Neuronal stem cell (in vitro differentiated cells): Measurements from ENCODE around the gene NFATC2IP.

Experiments used
- DNase-seq: peaks from one replicate; pipeline ENCODE4 v3.0.0-alpha.2; 2013; ENCODE audit warnings: low spot score
- H2AFZ ChIP-seq: one replicate; pipeline ENCODE4 v1.6.1; 2013; ENCODE audit warnings: mild to moderate bottlenecking, low read length, inconsistent platforms
- H2AK5ac ChIP-seq: 2 replicates; pipeline ENCODE4 v1.6.1; 2013; ENCODE audit warnings: low read depth, mild to moderate bottlenecking, inconsistent platforms, low read length, moderate library complexity, mixed read lengths
- H2BK120ac ChIP-seq: 2 replicates; pipeline ENCODE4 v1.6.1; 2013; ENCODE audit warnings: low read depth, mild to moderate bottlenecking, inconsistent platforms, low read length, moderate library complexity, mixed read lengths
- H2BK12ac ChIP-seq: one replicate; pipeline ENCODE4 v1.6.1; 2013; ENCODE audit warnings: low read length, inconsistent platforms
- H2BK15ac ChIP-seq: 2 replicates; pipeline ENCODE4 v1.6.1; 2013; ENCODE audit warnings: mild to moderate bottlenecking, low read length, inconsistent platforms, mixed read lengths
- H2BK5ac ChIP-seq: one replicate; pipeline ENCODE4 v1.6.1; 2013; ENCODE audit warnings: inconsistent platforms, mild to moderate bottlenecking, low read length, moderate library complexity
- H3K14ac ChIP-seq: one replicate; pipeline ENCODE4 v1.6.1; 2013; ENCODE audit warnings: low read length, inconsistent platforms
- H3K18ac ChIP-seq: 2 replicates; pipeline ENCODE4 v1.6.1; 2013; ENCODE audit warnings: low read length, inconsistent platforms
- H3K23ac ChIP-seq: 2 replicates; pipeline ENCODE4 v1.6.1; 2013; ENCODE audit warnings: low read depth, mild to moderate bottlenecking, mixed read lengths, low read length, inconsistent platforms; ENCODE audit not compliant: poor library complexity
- H3K27ac ChIP-seq: replicated peaks from 3 replicates; pipeline ENCODE4 v1.5.1; 2013; ENCODE audit warnings: low read length, inconsistent platforms
- H3K27me3 ChIP-seq, 3 experiments: 2 replicates each; pipeline ENCODE4 v1.6.1; 2013; ENCODE audit warnings: low read length in 3 of 3, mild to moderate bottlenecking in 2 of 3, inconsistent platforms in 1 of 3, low read depth in 1 of 3, mixed read lengths in 1 of 3, moderate library complexity in 1 of 3; ENCODE audit not compliant: control insufficient read depth in 3 of 3, insufficient read depth in 3 of 3
- H3K36me3 ChIP-seq, 2 donors: replicated peaks in 1 of 2; 2 replicates each; pipeline ENCODE4 v1.6.1; 2013; ENCODE audit warnings: low read length in 2 of 2; ENCODE audit not compliant: control insufficient read depth in 2 of 2, insufficient read depth in 2 of 2
- H3K4ac ChIP-seq: 2 replicates; pipeline ENCODE4 v1.6.1; 2013; ENCODE audit warnings: inconsistent platforms, mild to moderate bottlenecking, low read length, moderate library complexity
- H3K4me1 ChIP-seq, 2 donors: 1 replicate in 1 of 2; 2 replicates in 1 of 2; pipeline ENCODE4 v1.6.1; 2013; ENCODE audit warnings: low read length in 2 of 2, low read depth in 1 of 2; ENCODE audit not compliant: control insufficient read depth in 2 of 2, insufficient read depth in 1 of 2
- H3K4me2 ChIP-seq: one replicate; pipeline ENCODE4 v1.6.1; 2013; ENCODE audit warnings: mild to moderate bottlenecking, low read length, inconsistent platforms; ENCODE audit not compliant: insufficient read depth, poor library complexity, severe bottlenecking
- H3K4me3 ChIP-seq, 2 donors: 2 replicates each; pipeline ENCODE4 v1.5.1; 2013; ENCODE audit warnings: low read length in 2 of 2, mild to moderate bottlenecking in 2 of 2, inconsistent platforms in 1 of 2, moderate library complexity in 1 of 2
- H3K79me1 ChIP-seq: one replicate; pipeline ENCODE4 v1.6.1; 2013; ENCODE audit warnings: low read depth, mild to moderate bottlenecking, inconsistent platforms, low read length, moderate library complexity
- H3K9ac ChIP-seq: one replicate; pipeline ENCODE4 v1.6.1; 2013; ENCODE audit warnings: mild to moderate bottlenecking, low read depth, low read length, inconsistent platforms; ENCODE audit not compliant: poor library complexity
- H3K9me3 ChIP-seq, 2 donors: replicated peaks in 1 of 2; 2 replicates each; pipeline versions ENCODE3 to v1.6.1; 2013; ENCODE audit warnings: low read length in 2 of 2, mild to moderate bottlenecking in 2 of 2, inconsistent platforms in 1 of 2, low read depth in 1 of 2, mixed read lengths in 1 of 2, moderate library complexity in 1 of 2; ENCODE audit not compliant: control insufficient read depth in 2 of 2, insufficient read depth in 1 of 2
- H4K8ac ChIP-seq: one replicate; pipeline ENCODE4 v1.6.1; 2013; ENCODE audit warnings: low read depth, mild to moderate bottlenecking, inconsistent platforms, low read length, moderate library complexity
- H4K91ac ChIP-seq: one replicate; pipeline ENCODE4 v1.6.1; 2013; ENCODE audit warnings: low read length, low read depth, mild to moderate bottlenecking, inconsistent platforms; ENCODE audit not compliant: poor library complexity
- WGBS, 2 donors: extraction: QIAGEN DNeasy Blood & Tissue Kit; methylation state at CpG; one replicate each; pipeline ENCODE4 v1.1.7; 2013; ENCODE audit warnings: missing lambda C conversion rate in 2 of 2, mixed read lengths in 1 of 2; ENCODE audit not compliant: insufficient read length in 2 of 2, insufficient replicate concordance in 1 of 2; ENCODE audit errors: extremely low coverage in 2 of 2; 5-methylcytosine and 5-hydroxymethylcytosine counted together

NFATC2IP gene

DNA sequence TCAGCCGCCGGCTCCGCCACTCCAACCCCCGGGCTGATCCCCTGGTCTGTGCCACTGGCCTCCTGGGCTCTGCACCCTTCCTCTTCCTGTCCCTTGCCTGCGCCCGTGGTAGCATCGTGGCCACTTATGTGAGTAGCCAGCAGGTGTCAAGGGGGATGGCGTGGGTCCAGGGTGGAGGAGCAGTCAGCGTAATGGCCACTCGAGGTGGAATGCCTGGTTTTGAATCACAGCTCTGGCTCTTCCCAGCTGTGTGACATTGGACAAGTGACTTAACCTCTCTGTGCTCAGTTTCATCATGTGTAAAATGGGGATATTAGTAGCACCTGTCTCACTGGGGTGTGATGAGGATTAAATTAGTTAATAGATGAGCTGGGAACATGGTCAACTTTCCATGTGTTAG, 31.7 kb downstream of the NFATC2IP start:
- Histone ChIP-seq H3K9ac (no peak overlapping the region), H3K4me1 (no peaks in the 10 kb centered on the region), H3K4ac (no peak overlapping the region), H2BK12ac (no peak overlapping the region), H3K4me3 (no peak overlapping the region), H2BK120ac (peak overlapping the region; percentile 34), H2BK5ac (no peak overlapping the region), H3K27ac (no peak overlapping the region), H3K27me3 (no peaks in the 10 kb centered on the region), H2AFZ (no peak overlapping the region), H3K9me3 (peaks cover 3 to 5% of the 10 kb centered on the region in 2 donors), H2AK5ac (no peak overlapping the region), H2BK15ac (no peak overlapping the region), H3K23ac (no peak overlapping the region), H3K79me1 (peaks cover 1% of the 10 kb centered on the region), H4K91ac (no peak overlapping the region), H3K18ac (no peak overlapping the region), H3K36me3 (peaks cover 16 to 40% of the 10 kb centered on the region in 2 donors), H4K8ac (no peak overlapping the region), H3K4me2 (no peak overlapping the region), H3K14ac (peak overlapping the region; percentile 4)
- no peak for DNase-seq
- no CpG with 5 or more reads among the region's 10 CpGs for WGBS, 2 donors

DNA sequence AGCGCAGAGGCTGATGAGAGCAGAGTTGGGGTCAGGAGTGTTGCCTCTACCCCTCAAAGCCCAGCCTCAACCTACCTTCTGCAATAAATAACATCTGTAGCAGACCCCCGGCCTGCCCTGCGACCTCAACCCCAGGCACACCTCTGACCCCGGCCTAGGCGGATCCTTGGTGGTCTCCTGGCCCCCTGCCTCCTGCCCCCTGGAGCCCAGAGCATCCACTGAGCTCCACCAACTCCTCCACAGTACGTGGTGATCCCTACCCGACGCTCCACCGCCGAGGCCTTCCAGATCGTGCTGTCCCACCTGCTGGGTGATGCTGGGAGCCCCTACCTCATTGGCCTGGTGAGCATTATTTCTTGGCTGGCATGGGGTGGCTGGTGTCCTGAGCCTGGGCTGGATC, 32.2 kb downstream of the NFATC2IP start:
- Histone ChIP-seq H3K4me3 (peak overlapping the region in 1 of 2 donors; percentile 30), H2AK5ac (no peak overlapping the region), H3K23ac (no peak overlapping the region), H2BK120ac (no peak overlapping the region), H3K4ac (no peak overlapping the region), H3K14ac (no peak overlapping the region), H2BK5ac (no peak overlapping the region), H3K9ac (no peak overlapping the region), H4K8ac (no peak overlapping the region), H3K9me3 (peaks cover 3 to 5% of the 10 kb centered on the region in 2 donors), H3K4me2 (no peak overlapping the region), H2AFZ (no peak overlapping the region), H4K91ac (no peak overlapping the region), H2BK15ac (no peak overlapping the region), H3K27ac (no peak overlapping the region), H3K18ac (no peak overlapping the region), H3K4me1 (no peaks in the 10 kb centered on the region), H3K36me3 (peaks cover 16 to 40% of the 10 kb centered on the region in 2 donors), H2BK12ac (no peak overlapping the region), H3K79me1 (peaks cover 1% of the 10 kb centered on the region), H3K27me3 (no peaks in the 10 kb centered on the region)
- no peak for DNase-seq
- WGBS, 2 donors: no CpG with 5 or more reads among the region's 11 CpGs

DNA sequence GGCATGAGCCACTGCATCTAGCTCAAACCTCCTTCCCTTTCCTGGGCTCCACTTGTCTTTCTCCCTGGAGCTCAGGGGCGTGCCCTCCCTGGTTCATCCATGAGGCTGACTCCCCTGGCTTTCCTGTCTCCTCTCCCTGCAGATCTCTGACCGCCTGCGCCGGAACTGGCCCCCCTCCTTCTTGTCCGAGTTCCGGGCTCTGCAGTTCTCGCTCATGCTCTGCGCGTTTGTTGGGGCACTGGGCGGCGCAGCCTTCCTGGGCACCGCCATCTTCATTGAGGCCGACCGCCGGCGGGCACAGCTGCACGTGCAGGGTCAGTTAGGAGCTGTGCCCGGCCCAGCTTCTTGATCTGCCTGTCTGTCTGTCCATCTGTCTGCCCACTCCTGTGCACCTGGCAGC, 32.9 kb downstream of the NFATC2IP start:
- no peak overlapping the region for H3K4me2 ChIP-seq
- no peaks in the 10 kb centered on the region for H3K4me1 ChIP-seq
- no peak overlapping the region for H3K27ac ChIP-seq
- H2BK120ac ChIP-seq: no peak overlapping the region
- H3K79me1 ChIP-seq: peaks cover 1% of the 10 kb centered on the region
- H3K36me3 ChIP-seq: peaks cover 15 to 37% of the 10 kb centered on the region in 2 donors
- H3K9ac ChIP-seq: no peak overlapping the region
- no peak overlapping the region for H3K23ac ChIP-seq
- peaks cover 3 to 5% of the 10 kb centered on the region in 2 donors for H3K9me3 ChIP-seq
- H2BK15ac ChIP-seq: no peak overlapping the region
- WGBS, 2 donors: no CpG with 5 or more reads among the region's 18 CpGs
- DNase-seq: no peak
- H2AFZ ChIP-seq: no peak overlapping the region
- no peak overlapping the region for H3K14ac ChIP-seq
- H3K4ac ChIP-seq: no peak overlapping the region
- H2AK5ac ChIP-seq: no peak overlapping the region
- H3K27me3 ChIP-seq: no peaks in the 10 kb centered on the region
- H2BK5ac ChIP-seq: no peak overlapping the region
- H4K91ac ChIP-seq: no peak overlapping the region
- H4K8ac ChIP-seq: no peak overlapping the region
- no peak overlapping the region for H2BK12ac ChIP-seq
- no peak overlapping the region for H3K4me3 ChIP-seq
- H3K18ac ChIP-seq: no peak overlapping the region

DNA sequence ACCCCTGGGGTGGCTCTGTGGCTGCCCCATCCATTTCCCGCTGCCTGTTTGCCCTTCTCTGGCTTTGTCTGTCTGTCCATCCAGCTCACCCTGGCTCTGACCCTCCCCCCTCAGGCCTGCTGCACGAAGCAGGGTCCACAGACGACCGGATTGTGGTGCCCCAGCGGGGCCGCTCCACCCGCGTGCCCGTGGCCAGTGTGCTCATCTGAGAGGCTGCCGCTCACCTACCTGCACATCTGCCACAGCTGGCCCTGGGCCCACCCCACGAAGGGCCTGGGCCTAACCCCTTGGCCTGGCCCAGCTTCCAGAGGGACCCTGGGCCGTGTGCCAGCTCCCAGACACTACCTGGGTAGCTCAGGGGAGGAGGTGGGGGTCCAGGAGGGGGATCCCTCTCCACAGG, 33.4 kb downstream of the NFATC2IP start:
- Histone ChIP-seq H2BK12ac (no peak overlapping the region), H3K4me2 (no peak overlapping the region), H2BK5ac (no peak overlapping the region), H4K8ac (no peak overlapping the region), H3K9me3 (peaks cover 3 to 5% of the 10 kb centered on the region in 2 donors), H3K4me3 (no peak overlapping the region), H3K18ac (no peak overlapping the region), H3K23ac (no peak overlapping the region), H4K91ac (no peak overlapping the region), H3K79me1 (peaks cover 1% of the 10 kb centered on the region), H3K4me1 (no peaks in the 10 kb centered on the region), H3K36me3 (peaks cover 15 to 33% of the 10 kb centered on the region in 2 donors), H2AK5ac (no peak overlapping the region), H3K9ac (no peak overlapping the region), H3K4ac (no peak overlapping the region), H3K27ac (no peak overlapping the region), H2BK120ac (no peak overlapping the region), H2BK15ac (no peak overlapping the region), H3K14ac (no peak overlapping the region), H3K27me3 (no peaks in the 10 kb centered on the region), H2AFZ (no peak overlapping the region)
- no peak for DNase-seq
- no CpG with 5 or more reads among the region's 12 CpGs for WGBS, 2 donors
